GM21447 (cell line): Measurements from ENCODE around the gene ATXN1L.
A peak's percentile ranks its signal among the peaks of the same experiment; 100 is the strongest.
"Not testable (repeated sequence)": the region's sequence is repeated elsewhere in the genome, so short reads cannot be mapped to it uniquely, and the experiment has no call there.

ENCODE experiments used
- ATAC-seq: cut with Tn5 transposase; IDR thresholded peaks from one replicate; pipeline ENCODE4 v1.9.1; 2021; ENCODE audit not compliant: unreplicated experiment

The ATXN1L gene

DNA sequence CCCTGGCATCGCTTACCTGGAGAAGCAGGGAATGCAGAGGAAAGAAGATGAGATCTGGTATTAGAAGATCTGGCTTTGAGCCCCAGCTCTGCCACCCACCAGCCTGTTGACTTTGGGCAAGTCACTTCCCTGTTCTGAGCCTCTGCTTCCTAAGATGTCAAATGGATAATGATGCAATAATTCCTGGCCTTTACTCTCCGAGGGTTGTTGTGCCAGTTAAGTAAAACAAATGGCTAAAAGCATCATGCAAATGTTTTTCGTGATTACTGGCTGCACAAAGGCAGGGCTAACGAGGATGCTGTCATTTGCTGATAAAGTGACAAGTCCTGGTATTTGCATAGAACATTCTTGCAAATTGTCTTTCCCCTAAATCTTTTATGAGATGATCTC, 39.5 kb downstream of the ATXN1L start:
- no peak for ATAC-seq

DNA sequence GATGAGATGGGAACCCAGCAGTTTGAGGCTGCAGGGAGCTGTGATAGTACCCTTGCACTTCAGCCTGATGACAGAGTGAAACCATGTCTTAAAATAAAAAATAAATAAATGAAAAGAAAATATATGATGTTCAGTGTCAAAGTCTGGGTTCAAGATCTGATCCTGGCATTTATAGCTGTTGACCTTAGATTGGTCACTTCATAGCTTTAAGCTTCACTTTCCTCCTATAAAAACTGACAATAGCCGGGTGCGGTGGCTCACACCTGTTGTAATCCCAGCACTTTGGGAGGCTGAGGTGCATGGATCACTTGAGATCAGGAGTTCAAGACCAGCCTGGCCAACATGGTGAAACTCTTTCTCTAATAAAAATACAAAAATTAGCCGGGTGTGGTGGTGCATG, 43.4 kb downstream of the ATXN1L start:
- no peak for ATAC-seq

DNA sequence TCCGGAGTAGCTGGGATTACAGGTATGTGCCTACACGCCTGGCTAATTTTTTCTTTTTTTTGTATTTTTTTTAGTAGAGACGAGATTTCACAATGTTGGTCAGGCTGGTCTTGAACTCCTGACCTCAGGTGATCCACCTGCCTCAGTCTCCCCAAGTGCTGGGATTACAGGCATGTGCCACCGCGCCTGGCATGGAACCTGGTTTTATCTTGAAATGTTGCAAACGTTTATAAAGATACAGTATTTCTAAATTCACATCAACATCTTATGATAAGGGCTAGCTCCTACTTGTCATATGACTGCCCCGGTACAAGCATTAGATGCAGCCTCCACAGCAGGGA, 48.1 kb downstream of the ATXN1L start:
- ATAC-seq = no peak

DNA sequence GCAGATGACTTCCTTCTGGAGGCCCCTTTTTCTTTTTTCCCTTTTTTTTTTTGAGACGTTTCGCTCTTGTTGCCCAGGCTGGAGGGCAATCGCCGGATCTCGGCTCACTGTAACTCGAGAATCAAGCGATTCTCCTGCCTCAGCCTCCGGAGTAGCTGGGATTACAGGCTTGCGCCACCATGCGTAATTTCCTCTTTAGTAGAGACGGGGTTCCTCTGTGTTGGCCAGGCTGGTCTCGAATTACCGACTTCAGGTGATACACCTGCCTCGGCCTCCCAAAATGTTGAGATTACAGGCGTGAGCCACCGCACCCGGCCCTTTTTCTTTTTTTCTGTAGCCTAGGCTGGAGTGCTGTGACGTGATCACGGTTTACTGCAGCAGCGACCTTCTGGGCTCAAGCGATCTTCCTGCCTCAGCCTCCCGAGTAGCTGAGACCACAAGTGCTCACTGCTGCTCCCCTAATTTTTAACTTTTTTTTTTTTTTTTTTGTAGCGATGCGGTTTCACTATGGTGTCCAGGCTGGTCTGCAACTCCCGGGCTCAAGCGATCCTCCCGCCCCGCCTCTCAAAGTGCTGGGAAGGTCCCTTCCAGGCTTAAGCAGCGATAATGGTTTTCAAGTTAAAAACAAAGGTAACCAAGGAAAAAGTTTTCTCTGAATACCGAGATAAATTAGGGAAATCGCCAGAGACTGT, 48.6 kb downstream of the ATXN1L start:
- peak; percentile 17 for ATAC-seq

DNA sequence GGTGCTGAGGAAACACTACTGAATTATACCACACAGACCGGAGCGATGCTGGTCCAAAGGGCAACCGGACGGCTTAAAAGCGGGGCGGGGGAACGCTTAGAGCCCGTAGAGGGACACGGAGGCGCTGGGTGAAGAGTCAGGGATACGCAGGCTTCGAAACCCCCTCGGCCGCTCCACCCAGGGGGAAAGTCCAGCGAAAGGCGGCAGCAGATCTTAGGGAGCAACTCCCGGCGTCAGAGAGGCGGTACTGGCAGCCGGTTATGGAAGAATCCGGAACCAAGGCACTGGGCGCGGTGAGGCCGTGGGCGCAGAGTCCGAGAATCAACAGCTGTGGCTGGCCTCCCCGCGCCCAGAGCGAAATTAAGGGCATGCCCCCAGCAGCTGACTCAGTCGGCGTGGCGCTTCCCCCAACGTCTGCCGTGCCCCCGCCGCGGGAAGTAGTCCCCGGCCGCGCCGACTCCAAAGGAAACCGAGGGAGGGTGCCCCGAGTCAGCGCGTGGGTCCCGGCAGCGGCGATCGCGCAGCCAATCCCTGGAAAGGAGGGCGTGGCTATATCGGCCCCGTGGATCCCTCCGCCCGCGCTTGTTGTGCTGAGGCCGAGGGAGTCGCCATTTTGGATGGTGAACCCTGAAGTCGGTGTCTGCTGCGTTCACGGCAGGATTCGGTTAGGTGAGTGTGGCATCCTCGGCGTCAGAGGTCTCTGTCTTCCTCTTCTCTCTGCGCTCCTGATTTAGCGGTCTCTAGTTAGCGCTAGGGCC, 49.3 kb downstream of the ATXN1L start, which contains the start of gene IST1:
IST1 (plus strand) TSS at position 611 of the 758 bp plus-strand sequence. CDS start 20,110 bp downstream, outside the sequence.
- ATAC-seq = peak; percentile 72

DNA sequence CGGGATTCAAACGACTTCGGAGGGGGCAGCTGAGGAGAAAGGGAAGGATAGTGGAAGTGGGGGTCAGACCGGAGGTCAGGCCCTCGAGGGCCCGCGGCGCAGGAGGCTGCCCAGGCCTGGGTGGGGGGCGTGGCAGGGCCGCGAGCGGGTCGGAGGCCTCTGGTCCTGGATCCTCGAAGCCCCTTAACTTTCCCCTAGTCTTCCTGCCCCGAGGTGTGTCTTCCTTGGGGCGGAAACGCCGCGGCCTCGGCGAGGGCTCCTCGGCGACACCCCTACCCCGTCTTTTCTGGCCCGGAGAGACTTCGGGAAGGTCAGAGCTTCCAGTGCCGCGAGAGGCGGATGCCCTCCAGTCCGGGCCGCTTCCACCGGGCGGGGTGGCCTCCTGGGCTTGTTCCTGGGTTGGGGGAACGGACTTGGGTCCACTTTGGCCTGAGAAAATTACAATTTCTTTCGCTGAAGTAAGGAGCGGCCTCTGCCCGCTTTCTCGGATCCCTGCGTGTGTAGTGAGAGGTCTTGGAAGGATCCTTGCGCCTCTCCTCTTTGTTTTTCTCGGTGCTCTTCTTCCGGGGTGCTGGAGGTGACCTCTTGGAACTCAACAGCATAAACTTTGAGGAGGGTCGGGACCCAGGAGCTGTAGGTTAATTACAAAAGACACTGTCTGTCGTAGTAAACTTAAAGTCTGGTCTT, 50.0 kb downstream of the ATXN1L start:
- ATAC-seq = peak; percentile 15

DNA sequence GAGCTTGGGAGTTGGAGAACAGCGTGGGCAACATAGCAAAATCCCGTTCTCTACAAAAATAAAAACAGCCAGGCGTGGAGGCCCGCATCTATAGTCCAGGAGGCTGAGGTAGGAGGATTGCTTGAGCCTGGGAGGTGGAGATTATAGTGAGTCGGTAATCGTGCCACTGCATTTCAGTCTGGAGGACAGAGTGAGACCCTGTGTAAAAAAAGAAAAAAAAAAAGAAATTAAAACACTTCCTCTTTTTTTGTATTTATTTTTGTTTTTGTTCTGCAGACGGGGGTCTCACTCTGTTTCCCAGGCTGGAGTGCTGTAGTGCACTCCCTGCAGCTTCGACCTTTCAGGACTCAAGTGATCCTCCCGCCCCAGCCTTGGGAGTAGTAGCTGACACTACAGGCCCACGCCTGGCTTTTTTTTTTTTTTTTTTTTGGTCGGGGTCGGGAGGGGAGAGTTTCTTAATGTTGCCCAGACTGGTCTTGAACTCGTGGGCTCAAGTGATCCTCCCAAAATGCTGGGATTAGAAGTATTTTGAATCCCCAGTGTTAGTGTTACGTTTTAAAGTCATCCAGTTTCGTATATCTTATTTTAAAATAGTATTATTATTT, 51.1 kb downstream of the ATXN1L start:
- no peak for ATAC-seq

DNA sequence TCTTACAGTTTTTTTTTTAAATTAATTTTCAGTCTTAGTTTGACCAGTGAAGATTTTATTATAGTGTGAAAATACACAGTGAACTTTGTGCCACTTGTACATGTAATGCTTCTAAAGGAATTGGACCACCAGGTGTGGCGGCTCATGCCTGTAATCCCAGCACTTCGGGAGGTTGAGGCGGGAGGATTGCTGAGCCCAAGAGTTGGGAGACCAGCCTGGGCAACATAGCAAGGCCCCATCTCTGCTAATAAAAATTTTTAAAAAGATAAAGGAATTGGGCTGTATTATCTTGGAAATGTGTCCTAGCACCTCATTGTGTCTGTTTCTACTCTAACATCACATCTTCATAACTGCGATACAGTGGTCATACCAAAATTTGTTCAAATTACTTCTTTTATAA, 53.4 kb downstream of the ATXN1L start:
- ATAC-seq = no peak

DNA sequence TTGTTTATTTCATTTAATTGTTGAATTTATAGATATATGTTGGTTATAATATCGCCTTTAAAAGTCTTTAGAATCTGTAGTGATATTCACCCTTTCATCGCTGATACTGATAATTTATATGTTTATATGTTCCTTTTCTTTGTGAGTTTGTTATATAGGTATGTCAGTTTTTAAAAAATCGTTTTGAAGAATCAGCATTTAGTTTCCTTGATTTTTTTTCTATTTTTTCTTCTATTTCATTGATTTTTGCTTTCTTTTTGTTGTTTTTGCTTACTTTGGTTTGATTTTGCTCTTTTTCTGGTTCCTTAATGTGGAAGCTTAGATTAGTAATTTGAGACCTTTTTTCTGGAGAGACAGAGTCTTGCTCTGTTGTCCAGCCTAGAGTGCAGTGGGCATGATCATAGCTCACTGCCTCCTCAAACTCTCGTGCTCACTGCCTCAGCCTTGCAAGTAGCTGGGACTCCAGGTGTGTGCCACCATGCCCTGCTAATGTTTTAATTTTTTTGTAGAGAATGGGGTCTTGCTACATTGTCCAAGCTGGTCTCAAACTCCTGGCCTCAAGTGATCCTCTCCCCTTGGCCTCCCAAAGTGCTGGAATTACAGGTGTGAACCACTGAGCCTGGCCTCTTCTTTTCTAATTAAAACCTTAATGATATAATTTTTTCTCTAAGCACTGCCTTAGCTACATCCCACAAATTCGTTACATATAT, 57.0 kb downstream of the ATXN1L start:
- no peak for ATAC-seq

DNA sequence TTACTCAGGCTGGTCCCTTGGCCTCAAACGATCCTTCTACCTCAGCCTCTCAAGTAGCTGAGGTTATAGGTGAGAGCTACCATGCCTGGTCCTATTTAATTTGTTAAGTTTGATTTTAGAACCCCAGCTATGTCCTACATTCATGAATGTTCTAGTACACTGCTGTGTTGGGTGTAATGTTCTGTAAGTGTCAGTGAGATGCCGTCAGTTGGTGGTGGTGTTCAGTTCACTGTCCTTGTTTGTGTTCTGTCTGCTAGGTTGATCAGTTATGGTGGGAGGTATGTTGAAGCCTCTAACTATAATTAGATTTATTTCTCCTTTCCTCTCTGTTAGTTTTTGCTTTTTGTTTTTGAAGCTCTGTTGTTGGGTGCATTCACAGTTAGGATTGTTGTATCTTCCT, 57.8 kb downstream of the ATXN1L start:
- ATAC-seq = no peak

DNA sequence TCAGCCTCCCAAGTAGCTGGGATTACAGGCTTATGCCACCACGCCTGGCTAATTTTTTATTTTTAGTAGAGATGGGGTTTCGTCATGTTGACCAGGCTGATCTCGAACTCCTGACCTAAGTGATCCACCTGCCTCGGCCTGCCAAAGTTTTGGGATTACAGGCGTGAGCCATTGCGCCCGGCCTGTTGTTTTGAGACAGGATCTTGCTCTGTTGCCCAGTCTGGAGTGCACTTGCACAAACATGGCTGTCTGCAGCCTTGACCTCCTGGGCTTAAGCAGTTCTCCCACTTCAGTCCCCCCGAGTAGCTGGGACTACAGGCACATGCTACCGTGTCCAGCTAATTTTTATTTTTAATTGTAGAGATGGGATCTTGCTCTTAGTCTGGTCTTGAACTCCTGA, 58.5 kb downstream of the ATXN1L start:
- ATAC-seq = no peak

DNA sequence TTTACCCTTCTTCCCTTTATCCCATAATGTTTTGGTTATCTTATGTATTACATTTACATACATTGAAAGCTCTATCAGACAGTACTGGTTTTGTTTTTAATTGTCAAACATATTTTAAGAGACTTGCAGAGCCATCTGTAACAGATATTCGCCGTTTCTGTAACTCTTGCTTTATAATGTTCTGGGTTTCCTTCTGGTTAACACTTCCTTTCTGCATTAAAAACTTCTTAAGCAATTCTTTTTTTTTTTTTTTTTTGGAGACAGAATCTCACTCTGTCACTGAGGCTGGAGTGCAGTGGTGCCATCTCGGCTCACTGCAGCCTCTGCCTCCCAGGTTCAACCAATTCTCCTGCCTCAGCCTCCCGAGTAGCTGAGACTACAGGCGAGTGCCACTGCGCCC, 60.0 kb downstream of the ATXN1L start:
- not testable (repeated sequence) for ATAC-seq
